GM23338 (cell line): Measurements from ENCODE around the gene SRSF7.

Source experiments
- CREB1 ChIP-seq: fragments of 250-450 bp; sonication (Bioruptor Pico); IDR thresholded peaks from 2 replicates; pipeline ENCODE4 v1.5.0; 2020; ENCODE audit warnings: low read depth, mild to moderate bottlenecking, moderate library complexity
- ETS1 ChIP-seq: IDR thresholded peaks from 2 replicates; pipeline ENCODE4 v1.6.1; 2016; ENCODE audit warnings: antibody characterized with exemption
- EZH2 ChIP-seq: fragments of 200-600 bp; sonication (generic); IDR thresholded peaks from one replicate; pipeline ENCODE4 v1.8.0; 2017; ENCODE audit warnings: antibody characterized with exemption, mild to moderate bottlenecking, low read depth; ENCODE audit not compliant: unreplicated experiment
- EZH2phosphoT487 ChIP-seq: fragments of 200-600 bp; sonication (generic); IDR thresholded peaks from one replicate; pipeline ENCODE4 v1.8.1; 2018; ENCODE audit warnings: antibody characterized with exemption; ENCODE audit not compliant: unreplicated experiment
- JUNB ChIP-seq: IDR thresholded peaks from one replicate; pipeline ENCODE4 v1.6.1; 2016; ENCODE audit warnings: antibody characterized with exemption; ENCODE audit not compliant: unreplicated experiment
- NANOG ChIP-seq: IDR thresholded peaks from 2 replicates; pipeline ENCODE4 v1.6.1; 2016; ENCODE audit warnings: antibody characterized with exemption, borderline replicate concordance
- POLR2AphosphoS5 ChIP-seq: IDR thresholded peaks from 2 replicates; pipeline ENCODE4 v1.6.1; 2016; ENCODE audit warnings: antibody characterized with exemption, low read depth
- STAT1 ChIP-seq: IDR thresholded peaks from one replicate; pipeline ENCODE4 v1.6.1; 2016; ENCODE audit warnings: antibody characterized with exemption; ENCODE audit not compliant: unreplicated experiment
- ZNF114 ChIP-seq: fragments of 250-450 bp; sonication (Bioruptor Pico); IDR thresholded peaks from 2 replicates; pipeline ENCODE4 v1.5.0; 2020; ENCODE audit warnings: mild to moderate bottlenecking, moderate library complexity
- ZNF331 ChIP-seq: fragments of 250-450 bp; sonication (Bioruptor Pico); IDR thresholded peaks from 2 replicates; pipeline ENCODE4 v1.5.0; 2020; ENCODE audit warnings: low read depth, mild to moderate bottlenecking, moderate library complexity
- ZNF462 ChIP-seq: fragments of 250-450 bp; sonication (Bioruptor Pico); IDR thresholded peaks from 2 replicates; pipeline ENCODE4 v1.5.0; 2020; ENCODE audit warnings: mild to moderate bottlenecking, moderate library complexity
- TF ChIP-seq, protein P1 (sequence below), 2 experiments: fragments of 200-600 bp in 1 of 2; sonication (generic) in 1 of 2; conservative IDR thresholded peaks; 2 replicates each; pipeline versions ENCODE4 v1.5.1 to v1.6.1; 2016 to 2017; ENCODE audit warnings: antibody characterized with exemption in 2 of 2, low read depth in 2 of 2, mild to moderate bottlenecking in 2 of 2, moderate library complexity in 1 of 2
- TF ChIP-seq, protein P2 (sequence below): IDR thresholded peaks from one replicate; pipeline ENCODE4 v1.6.1; 2018; ENCODE audit warnings: antibody characterized with exemption; ENCODE audit not compliant: unreplicated experiment

GRCh38 chr2:38754049-38754448, 2.9 kb upstream of the SRSF7 start:
- TF ChIP-seq, protein P1, sequence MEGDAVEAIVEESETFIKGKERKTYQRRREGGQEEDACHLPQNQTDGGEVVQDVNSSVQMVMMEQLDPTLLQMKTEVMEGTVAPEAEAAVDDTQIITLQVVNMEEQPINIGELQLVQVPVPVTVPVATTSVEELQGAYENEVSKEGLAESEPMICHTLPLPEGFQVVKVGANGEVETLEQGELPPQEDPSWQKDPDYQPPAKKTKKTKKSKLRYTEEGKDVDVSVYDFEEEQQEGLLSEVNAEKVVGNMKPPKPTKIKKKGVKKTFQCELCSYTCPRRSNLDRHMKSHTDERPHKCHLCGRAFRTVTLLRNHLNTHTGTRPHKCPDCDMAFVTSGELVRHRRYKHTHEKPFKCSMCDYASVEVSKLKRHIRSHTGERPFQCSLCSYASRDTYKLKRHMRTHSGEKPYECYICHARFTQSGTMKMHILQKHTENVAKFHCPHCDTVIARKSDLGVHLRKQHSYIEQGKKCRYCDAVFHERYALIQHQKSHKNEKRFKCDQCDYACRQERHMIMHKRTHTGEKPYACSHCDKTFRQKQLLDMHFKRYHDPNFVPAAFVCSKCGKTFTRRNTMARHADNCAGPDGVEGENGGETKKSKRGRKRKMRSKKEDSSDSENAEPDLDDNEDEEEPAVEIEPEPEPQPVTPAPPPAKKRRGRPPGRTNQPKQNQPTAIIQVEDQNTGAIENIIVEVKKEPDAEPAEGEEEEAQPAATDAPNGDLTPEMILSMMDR (conservative IDR thresholded peaks at IDR 0.05; ENCODE audit: low read depth in 2 of 2): no peak
- TF ChIP-seq EZH2 (no peak), POLR2AphosphoS5 (no peak), JUNB (no peak), STAT1 (no peak), EZH2phosphoT487 (no peak), NANOG (no peak), CREB1 (no peak), ZNF114 (no peak), ZNF331 (CRISPR knock-in tag) (no peak), ZNF462 (CRISPR knock-in tag) (no peak), ETS1 (no peak)
- TF ChIP-seq, protein P2, sequence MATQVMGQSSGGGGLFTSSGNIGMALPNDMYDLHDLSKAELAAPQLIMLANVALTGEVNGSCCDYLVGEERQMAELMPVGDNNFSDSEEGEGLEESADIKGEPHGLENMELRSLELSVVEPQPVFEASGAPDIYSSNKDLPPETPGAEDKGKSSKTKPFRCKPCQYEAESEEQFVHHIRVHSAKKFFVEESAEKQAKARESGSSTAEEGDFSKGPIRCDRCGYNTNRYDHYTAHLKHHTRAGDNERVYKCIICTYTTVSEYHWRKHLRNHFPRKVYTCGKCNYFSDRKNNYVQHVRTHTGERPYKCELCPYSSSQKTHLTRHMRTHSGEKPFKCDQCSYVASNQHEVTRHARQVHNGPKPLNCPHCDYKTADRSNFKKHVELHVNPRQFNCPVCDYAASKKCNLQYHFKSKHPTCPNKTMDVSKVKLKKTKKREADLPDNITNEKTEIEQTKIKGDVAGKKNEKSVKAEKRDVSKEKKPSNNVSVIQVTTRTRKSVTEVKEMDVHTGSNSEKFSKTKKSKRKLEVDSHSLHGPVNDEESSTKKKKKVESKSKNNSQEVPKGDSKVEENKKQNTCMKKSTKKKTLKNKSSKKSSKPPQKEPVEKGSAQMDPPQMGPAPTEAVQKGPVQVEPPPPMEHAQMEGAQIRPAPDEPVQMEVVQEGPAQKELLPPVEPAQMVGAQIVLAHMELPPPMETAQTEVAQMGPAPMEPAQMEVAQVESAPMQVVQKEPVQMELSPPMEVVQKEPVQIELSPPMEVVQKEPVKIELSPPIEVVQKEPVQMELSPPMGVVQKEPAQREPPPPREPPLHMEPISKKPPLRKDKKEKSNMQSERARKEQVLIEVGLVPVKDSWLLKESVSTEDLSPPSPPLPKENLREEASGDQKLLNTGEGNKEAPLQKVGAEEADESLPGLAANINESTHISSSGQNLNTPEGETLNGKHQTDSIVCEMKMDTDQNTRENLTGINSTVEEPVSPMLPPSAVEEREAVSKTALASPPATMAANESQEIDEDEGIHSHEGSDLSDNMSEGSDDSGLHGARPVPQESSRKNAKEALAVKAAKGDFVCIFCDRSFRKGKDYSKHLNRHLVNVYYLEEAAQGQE: no peak
